22Rv1 (cell line): ENCODE measurements around the gene TYRO3.

Experiments
- CTCF ChIP-seq: fragments of 450-650 bp; IDR thresholded peaks from 2 replicates; pipeline ENCODE4 v1.5.1; 2017; ENCODE audit warnings: mild to moderate bottlenecking
- ZFX ChIP-seq: fragments of 450-650 bp; IDR thresholded peaks from 2 replicates; pipeline ENCODE4 v1.6.1; 2017; ENCODE audit warnings: antibody characterized with exemption, borderline replicate concordance

- no peak for TF ChIP-seq CTCF
- TF ChIP-seq ZFX, result no peak
Observed at GRCh38 chr15:41561104-41561776, 2.2 kb downstream of the TYRO3 start.
